Measurements from ENCODE around the gene SASH1. TPM values are rescaled to one million over a fixed set of nuclear protein-coding genes. Genes with fewer than 3 reads are reported as not detected.

Gene SASH1
- total RNA-seq, 1 experiment from 2014 or later: 27.4 TPM

GRCh38 chr6:148470156-148470555, 127.5 kb downstream of the SASH1 start:
- Mint-ChIP-seq H3K27ac (no peak overlapping the region), H3K9me3 (no peaks in the 10 kb centered on the region), H3K4me3 (no peak overlapping the region), H3K27me3 (ENCODE audit: low read depth) (no peaks in the 10 kb centered on the region), H3K36me3 (peaks cover 16% of the 10 kb centered on the region), H3K4me1 (peaks cover 41% of the 10 kb centered on the region)
- ATAC-seq (no peak), DNase-seq (ENCODE audit: low spot score) (no peak)
- POLR2A ChIA-PET: no interaction called here
- CTCF ChIA-PET: interaction anchor here (0.7 kb wide), 1 partner anchor 26 kb away, joined by 3 read pairs; no protein-coding TSS in a partner anchor
- TF ChIP-seq PRDM15 (CRISPR knock-in tag; IDR thresholded peaks at IDR 0.05): no peak
- no peak for TF ChIP-seq PRRX2 (CRISPR knock-in tag; IDR thresholded peaks at IDR 0.05)
- no peak for TF ChIP-seq ZNF425 (CRISPR knock-in tag; conservative IDR thresholded peaks at IDR 0.05)
- no peak for TF ChIP-seq ZNF232 (CRISPR knock-in tag; IDR thresholded peaks at IDR 0.05)
- TF ChIP-seq ZBTB43 (CRISPR knock-in tag; IDR thresholded peaks at IDR 0.05): no peak
- no peak for TF ChIP-seq GABPB1 (CRISPR knock-in tag; IDR thresholded peaks at IDR 0.05)
- TF ChIP-seq ZNF423 (CRISPR knock-in tag; IDR thresholded peaks at IDR 0.05): no peak
- no peak for TF ChIP-seq ARID4B (CRISPR knock-in tag; IDR thresholded peaks at IDR 0.05; ENCODE audit: borderline replicate concordance)
- no peak for TF ChIP-seq HMGA2 (CRISPR knock-in tag; IDR thresholded peaks at IDR 0.05)
- TF ChIP-seq ATF3 (CRISPR knock-in tag; conservative IDR thresholded peaks at IDR 0.05): no peak
- no peak for TF ChIP-seq CDX4 (CRISPR knock-in tag; IDR thresholded peaks at IDR 0.05; ENCODE audit: borderline replicate concordance)
- TF ChIP-seq CREM (CRISPR knock-in tag; IDR thresholded peaks at IDR 0.05): no peak
- no peak for TF ChIP-seq RELA (CRISPR knock-in tag; IDR thresholded peaks at IDR 0.05; ENCODE audit: borderline replicate concordance)
- TF ChIP-seq GRHL2 (CRISPR knock-in tag; IDR thresholded peaks at IDR 0.05; ENCODE audit: insufficient replicate concordance, severe bottlenecking): no peak
- TF ChIP-seq PREB (CRISPR knock-in tag; IDR thresholded peaks at IDR 0.05; ENCODE audit: borderline replicate concordance): no peak
- TF ChIP-seq NR3C1 (CRISPR knock-in tag; conservative IDR thresholded peaks at IDR 0.05; ENCODE audit: low read depth): no peak
- no peak for TF ChIP-seq CBFB (CRISPR knock-in tag; IDR thresholded peaks at IDR 0.05; ENCODE audit: low read depth)
- TF ChIP-seq NR1H2 (CRISPR knock-in tag; IDR thresholded peaks at IDR 0.05): no peak
- no peak for TF ChIP-seq USF2 (CRISPR knock-in tag; IDR thresholded peaks at IDR 0.05)
- TF ChIP-seq ZSCAN18 (CRISPR knock-in tag; IDR thresholded peaks at IDR 0.05): no peak

Data from WTC11 (cell line).